NCI-H82 treated with DMSO at 0.1 percent for 48 hours (cell line): ENCODE measurements around the gene ASB14.
"Not testable (repeated sequence)": the region's sequence is repeated elsewhere in the genome, so short reads cannot be mapped to it uniquely, and the experiment has no call there.

ENCODE experiments used
- DNase-seq: peaks from one replicate; lab custom pipeline; 2025; ENCODE audit not compliant: unreplicated experiment; lab: John Stamatoyannopoulos, UW

ASB14 gene

DNA sequence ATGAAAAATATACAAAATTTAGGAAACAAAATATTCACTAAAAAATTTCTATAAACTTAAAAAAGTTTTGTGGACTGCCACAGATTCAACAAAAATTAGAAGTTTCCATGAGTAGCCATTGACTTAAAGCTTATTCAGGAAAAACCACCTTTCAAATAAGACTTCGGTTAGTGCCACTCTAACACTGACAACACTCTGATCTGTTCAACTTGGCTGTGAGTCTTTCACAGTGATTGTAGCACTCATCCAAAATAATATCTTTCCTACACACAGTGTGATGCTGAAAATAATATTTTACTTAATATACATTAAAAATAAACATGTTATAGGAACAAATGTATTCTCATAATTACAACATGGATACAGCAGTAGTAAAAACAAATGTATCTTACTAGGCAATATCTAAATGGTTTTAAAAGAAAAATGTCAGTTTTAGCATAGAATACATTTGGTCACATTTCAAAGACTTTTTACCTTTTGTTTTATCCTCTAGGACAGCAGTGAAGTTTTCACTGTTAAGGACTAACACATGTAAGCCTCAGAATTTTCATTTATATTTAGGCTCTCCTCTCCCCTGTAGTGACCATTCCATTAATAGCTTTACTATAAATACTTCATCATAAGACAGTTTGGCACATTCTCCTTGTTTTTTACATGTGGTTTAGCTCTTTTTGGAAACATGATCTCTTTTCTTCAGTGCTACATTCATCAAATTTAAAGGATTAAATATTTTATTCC, at the start of gene ASB14:
TSS of gene ASB14 (minus strand) at position 527 of the 738 bp plus-strand sequence. CDS start 652 bp downstream, outside the sequence.
- no peak for DNase-seq

DNA sequence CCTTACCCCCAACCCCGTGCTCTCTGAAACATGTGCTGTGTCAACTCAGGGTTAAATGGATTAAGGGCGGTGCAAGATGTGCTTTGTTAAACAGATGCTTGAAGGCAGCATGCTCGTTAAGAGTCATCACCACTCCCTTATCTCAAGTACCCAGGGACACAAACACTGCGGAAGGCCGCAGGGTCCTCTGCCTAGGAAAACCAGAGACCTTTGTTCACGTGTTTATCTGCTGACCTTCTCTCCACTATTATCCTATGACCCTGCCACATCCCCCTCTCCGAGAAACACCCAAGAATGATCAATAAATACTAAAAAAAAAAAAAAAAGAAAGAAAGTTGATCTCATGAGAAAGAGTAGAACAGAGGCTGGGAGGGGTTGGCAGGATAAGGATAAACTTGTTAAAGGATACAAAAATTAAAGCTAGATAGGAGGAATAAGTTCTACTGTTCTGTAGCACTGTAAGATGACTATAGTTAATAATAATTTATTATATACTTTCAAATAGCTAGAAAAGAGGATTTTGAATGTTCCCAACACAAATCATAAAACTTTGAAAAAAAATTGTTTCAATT, 46.7 kb upstream of the ASB14 start:
- not testable (repeated sequence) for DNase-seq

DNA sequence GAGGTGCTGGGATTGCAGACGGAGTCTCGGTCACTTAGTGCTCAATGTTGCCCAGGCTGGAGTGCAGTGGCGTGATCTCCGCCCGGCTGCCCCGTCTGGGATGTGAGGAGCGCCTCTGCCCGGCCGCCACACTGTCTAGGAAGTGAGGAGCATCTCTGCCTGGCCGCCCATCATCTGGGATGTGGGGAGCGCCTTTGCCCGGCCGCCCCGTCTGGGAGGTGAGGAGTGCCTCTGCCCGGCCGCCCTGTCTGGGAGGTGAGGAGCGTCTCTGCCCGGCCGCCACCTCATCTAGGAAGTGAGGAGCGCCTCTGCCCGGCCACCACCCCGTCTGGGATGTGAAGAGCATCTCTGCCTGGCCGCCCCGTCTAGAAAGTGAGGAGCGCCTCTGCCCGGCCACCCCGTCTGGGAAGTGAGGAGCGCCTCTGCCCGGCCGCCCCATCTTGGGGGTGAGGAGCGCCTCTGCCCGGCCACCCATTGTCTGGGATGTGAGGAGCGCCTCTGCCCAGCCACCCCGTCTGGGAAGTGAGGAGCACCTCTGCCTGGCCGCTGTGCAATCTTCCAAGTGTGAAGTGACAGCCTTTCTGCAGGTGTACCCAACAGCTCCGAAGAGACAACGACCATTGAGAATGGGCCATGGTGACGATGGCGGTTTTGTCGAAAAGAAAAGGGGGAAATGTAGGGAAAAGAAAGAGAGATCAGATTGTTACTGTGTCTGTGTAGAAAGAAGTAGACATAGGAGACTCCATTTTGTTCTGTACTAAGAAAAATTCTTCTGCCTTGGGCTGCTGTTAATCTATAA, 46.0 kb upstream of the ASB14 start:
- not testable (repeated sequence) for DNase-seq

DNA sequence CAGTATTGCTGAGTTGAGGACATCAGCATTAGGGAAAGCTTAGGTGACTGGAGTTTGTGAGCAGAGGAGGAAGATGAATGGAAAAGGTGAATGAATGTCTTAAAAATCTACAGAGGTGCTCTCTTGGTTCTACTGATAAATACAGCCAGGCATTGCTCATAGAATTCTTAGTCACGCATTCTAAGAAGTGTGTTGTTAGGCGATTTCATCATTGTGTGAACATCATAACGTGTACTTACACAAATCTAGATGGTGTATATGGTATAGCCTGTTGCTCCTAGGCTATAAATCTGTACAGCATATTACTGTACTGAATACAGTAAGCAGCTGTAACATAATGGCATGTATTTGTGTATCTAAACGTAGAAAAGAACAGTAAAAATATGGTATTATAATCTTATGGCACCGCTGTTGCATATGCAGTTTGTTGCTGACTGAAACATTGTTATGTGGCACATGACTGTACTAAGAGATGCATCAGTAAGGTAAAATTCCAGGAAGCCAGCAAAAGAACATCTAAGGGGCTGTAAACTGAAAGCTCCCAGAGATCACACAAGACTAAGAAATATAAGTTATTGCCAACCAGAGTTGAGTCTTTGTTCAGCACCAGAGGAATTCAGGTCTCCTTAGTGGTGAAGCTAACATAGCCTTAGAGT, 42.9 kb upstream of the ASB14 start:
- no peak for DNase-seq

DNA sequence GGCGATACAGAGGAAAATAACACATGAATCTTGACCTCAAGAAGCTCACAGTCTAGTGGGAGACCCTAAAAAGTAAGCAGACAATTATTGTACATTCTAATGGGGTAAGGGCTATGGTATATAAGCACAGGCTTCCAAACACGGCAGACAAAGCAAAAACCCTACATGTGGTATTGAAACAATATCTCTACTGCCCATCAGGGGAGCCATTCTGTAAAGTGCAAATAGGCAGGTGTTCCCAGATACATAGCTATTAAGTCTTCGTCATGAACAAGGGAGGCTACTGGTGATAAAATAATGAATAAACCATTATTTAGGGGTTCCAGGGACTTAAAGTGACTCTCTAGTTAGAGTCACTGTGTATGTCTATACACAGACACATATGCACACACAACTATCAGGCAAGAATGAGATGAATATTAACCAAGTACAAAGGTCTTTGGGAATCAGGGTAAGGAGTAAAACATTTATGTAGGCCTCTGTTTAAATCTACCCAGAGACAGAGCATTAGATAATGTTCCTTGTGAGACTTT, 38.7 kb upstream of the ASB14 start:
- no peak for DNase-seq

DNA sequence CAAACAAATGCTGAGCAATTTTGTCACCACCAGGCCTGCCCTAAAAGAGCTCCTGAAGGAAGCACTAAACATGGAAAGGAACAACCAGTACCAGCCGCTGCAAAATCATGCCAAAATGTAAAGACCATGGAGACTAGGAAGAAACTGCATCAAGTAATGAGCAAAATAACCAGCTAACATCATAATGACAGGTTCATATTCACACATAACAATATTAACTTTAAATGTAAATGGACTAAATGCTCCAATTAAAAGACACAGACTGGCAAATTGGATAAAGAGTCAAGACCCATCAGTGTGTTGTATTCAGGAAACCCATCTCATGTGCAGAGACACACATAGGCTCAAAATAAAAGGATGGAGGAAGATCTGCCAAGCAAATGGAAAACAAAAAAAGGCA, 34.0 kb upstream of the ASB14 start:
- not testable (repeated sequence) for DNase-seq

DNA sequence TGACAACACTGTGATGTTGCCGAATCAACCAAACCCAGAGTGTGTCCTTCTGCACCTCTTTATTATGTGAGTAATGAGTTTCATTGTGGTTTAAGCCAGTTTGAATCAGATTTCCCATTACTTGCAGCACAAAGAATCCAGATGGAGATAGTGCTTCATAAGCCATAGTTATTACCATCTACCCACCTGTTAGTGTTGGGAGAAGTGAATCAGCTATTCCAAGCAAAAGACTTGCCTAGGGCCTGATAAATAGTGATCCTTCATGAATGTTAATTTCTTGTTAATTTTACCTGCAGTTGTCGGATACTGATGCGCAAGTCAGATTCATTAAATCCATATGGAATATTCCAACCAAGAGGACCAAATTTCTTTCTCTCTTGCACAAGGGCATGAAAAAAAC, 21.7 kb upstream of the ASB14 start:
- no peak for DNase-seq

DNA sequence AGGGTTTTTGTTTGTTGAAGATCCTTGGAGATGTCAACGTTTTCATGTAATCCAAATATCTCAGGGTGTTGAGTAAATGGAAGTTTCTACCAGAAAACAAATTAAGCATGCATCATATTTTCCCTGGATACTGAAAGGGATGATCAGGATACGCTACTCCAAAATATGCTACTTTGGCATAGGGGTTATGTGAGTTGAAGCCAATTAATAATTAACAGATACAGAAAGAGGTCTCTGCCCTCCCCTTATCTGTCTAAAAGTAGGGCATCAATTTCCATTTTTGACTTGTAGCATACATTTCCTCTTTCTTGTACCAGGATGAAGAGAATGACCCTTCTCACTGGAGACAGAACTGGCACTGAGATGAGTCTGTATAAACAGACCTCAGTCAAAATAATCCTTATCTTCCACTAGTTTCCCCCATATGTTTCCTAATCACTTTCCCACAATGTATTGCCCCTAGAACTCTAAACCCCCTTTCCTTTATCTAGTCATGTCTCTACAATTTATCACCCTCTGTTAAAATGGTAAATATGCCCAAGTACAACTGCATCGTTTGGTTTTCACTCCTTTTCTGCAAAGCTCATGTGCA, 17.4 kb upstream of the ASB14 start:
- no peak for DNase-seq

DNA sequence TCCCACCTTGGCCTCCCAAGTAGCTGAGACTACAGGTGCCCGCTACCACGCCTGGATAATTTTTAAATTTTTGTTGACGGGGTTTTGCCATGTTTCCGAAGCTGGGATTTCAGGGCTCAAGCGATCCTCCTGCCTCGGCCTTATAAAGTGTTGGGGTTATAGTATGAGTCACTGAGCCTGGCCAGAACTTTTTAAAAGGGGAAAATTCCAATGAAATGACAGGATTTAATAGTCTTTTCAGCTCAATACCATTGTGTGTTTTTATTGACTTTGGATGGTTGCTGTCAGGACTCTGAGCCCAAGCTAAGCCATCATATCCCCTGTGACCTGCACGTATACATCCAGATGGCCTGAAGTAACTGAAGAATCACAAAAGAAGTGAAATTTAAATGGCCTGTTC, 11.0 kb upstream of the ASB14 start:
- not testable (repeated sequence) for DNase-seq

DNA sequence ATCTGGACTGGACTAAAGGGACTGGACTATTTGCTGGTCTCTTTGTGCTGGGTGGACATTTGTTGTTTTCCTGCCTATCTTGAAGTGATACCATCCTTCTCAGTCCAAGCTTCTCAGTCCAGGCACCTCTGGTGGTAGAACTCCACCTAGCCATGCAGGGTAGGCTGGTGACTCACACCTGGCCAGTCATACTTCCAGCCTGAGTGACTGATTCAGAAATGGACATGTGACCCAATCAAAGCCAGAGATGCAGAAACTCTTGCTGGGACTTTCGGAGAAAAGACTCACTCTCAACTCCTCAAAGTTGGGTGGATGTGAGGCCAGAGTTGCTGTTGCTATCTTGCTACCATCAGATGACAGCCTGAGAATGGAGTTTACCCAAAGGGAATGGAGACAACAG, 5.6 kb upstream of the ASB14 start:
- no peak for DNase-seq

DNA sequence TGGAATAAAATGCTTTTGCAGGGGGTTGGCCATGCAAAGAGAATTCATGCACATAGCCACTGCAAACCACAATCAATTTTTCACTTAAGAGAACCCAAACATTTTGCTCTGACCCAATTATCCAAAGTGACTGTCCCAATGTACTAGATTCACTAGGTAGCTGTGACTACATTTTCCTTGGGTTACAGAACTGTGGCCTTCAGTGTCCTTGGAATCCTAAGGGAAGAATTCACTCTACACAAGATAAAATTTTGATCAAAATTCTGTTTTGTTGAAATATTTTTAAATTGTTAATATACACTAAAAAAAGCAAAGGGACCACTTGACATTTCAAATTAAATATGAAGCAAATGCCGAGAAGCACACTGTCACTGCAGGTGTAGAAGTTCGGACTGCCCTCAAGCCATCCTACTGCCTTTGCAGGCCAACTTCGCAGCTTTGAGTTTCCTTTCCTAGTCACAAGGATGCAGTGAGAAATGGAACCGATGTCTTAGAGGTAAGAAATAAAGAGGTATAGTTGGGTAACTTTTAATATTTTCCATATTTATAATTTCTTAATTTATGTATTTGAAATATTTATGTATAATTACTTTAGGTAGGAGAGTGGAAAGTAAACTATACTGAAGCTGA, 527 bp upstream of the ASB14 start:
- no peak for DNase-seq

DNA sequence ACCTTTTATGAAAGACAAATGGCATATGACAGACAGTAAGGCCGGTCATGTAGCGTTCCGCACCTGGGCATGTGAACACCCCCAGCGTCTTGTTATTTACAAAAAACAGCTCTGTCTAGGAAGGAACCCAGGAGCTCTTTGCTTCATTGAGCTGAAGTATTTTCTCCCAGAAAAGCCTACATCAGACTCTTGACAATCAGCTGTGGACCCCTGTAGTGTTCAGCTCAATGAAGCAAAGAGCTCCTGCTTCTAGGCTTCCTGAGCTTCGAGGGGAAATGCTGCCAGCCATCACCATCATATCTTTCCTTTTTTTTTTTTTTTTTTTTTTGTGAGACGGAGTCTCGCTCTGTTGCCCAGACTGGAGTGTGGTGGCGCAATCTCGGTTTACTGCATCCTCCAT, 4.1 kb downstream of the ASB14 start:
- no peak for DNase-seq

DNA sequence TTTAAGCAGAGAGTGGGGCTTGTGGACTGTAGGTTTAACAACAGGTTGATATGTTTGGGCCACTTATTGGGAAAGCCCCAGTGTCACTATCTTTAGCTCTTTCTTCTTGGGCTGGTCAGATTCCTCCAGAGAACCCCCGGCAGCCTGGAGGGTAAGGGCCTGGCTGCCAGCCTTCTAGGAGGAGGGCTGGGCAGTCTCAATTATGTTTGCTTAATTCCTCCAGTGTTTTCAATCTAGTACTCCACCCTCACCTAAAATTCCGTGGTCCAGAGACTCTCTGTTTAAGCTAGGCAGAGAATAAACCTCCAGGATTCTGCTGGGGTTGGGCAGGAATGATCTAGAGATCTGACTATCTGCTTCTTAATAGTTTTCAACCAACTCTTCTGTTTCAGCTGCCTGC, 5.3 kb downstream of the ASB14 start:
- no peak for DNase-seq

DNA sequence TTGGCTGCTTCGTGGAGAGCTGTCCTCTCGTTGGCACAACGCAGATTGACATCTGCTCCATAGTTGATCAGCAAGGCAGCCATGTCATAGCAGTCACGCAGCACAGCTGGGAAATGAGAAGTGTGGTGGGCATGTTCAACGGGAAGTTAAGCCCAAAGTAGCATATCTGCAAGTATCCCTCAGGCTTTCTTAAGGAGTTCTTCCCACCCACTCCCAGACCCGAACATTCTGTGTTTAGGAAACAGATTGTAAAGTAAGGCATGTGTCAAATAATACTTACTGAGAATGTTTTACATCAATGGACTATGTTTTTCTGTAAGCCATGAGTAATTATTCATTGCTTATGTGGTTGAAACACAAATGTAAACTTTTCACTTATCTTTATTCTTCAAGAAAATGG, 9.2 kb downstream of the ASB14 start:
- DNase-seq = no peak

DNA sequence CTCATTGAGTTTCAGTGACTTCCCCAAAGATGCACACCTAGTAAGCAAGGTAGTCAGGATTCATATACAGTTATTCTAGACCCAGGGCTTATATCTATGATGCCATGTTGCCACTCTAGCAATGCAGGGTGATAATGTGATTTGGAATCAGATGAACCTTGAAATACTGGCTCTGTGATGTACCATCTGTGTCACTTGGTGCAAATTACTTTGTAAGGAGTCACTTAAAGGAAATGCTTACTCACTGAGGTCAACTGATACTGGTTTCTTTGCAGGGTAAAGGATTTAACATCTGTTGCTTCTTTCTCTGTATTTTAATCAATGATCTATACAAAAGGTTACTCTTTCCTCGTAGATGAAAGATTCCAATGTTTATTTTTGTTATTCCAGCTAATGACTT, 10.8 kb downstream of the ASB14 start:
- DNase-seq = no peak

DNA sequence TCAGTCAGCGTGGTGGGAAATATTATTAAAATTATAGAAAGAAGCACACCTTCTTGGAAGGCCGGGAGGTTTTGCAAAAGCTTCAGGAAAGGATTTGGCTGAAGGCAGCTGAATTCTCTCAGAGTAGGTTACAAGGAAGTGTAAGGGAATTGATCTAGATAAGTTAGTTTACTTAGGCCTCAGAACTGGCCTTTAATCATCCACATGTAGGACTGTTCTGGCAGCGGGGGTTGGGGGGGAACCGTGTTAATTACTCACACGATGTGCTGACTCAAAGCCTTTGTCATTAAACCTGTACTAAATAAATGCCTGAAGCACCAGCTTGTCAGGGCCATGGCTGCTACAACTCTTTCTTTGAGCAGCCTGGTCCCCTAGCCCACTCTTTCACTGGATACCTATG, 12.8 kb downstream of the ASB14 start:
- DNase-seq = no peak

DNA sequence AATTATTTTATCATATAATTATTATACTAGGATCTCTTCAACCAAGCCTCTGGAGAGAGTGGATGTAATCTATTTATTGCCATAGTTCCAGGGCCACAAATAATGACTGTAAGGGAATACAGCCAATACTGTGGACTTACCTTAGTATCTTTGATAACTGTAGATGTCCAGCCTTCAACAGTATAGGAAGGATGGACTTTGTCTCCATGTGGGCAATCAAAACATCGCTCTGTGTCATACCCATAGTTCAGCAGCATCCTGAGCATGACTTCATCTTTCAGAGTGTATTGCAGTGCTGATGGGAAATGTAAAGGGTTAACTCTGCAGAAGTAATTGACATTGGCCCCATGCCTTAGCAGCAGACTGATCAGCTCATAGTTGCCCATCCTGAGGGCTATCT, 14.2 kb downstream of the ASB14 start:
- DNase-seq = no peak

DNA sequence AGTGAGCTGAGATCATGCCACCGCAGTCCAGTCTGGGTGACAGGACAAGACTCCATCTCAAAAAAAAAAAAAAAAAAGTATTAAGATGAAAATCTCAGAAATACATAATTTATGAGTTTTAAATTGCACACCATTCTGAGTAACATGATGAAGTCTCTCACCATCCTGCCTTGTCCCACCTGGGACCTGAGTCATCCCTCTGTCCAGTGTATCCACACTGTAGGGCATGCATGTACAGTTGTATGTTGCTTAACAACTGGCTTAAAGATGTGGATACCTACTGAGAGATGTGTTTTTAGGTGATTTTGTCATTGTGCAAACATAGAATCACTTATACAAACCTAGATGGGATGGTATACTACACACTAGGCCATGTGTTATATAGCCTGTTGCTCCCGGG, 17.1 kb downstream of the ASB14 start:
- no peak for DNase-seq

DNA sequence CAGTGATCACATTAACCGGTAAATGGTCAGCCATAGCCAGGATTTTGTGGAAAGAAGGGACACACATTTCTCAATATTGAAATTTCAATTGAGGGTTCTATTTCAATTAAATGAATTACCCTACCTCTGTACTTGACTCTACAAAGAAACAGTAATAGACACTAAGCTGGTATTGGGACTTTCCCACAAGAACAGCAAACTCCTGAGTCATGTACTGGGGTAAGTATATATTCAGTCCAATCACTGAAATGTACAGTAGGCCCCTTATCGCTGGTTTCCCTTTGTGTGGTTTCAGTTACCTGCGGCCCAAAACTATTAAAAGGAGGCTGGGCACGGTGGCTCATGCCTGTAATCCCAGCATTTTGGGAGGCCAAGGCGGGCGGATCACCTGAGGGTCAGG, 17.6 kb downstream of the ASB14 start:
- no peak for DNase-seq

DNA sequence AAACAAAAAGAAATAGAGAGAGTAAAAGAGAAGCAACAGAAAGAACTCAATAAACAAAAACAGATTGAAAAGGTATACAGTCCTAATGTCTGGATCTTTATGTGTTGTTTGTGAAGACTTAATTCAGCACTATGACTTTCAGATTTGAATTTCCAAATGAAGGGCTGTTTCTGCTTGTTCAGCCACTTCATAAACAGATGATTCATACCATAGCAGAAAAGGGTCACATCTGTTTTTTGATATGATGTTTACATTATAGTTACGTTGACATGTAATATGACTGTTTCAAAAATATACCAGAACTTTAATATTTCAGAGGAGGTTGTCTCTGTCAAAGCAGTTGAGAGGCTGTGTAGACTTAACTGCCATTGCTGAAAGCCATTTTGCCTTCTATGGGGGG, 24.1 kb downstream of the ASB14 start:
- no peak for DNase-seq

DNA sequence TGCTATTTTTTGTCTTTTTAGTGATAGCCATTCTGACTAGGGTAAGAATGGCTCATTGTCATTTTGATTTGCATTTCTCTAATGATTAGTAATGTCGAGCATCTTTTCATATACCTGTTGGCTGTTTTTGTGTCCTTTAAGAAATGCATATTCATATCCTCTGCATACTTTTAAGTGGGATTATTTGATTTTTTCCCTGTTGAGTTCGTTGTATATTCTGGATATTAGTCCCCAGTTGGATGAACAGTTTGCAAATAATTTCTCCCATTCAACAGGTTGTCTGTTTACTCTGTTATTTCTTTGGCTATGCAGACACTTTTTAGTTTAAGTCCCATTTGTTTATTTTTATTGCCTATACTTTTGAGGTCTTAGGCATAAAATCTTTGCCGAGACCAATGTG, 30.6 kb downstream of the ASB14 start:
- DNase-seq = no peak
